Sigmoid colon (tissue), 4 donors: ENCODE data around the gene KDM5C.

Experiments used
- EP300 ChIP-seq, 4 donors: sonication (generic); formaldehyde crosslinking; IDR thresholded peaks; one replicate each; pipeline ENCODE4 v1.6.1; 2017; ENCODE audit warnings: antibody characterized with exemption in 4 of 4
- POLR2A ChIP-seq, 2 donors: fragments of 450-650 bp; IDR thresholded peaks; one replicate each; pipeline ENCODE4 v1.6.1; 2016; ENCODE audit warnings: antibody characterized with exemption in 2 of 2, mild to moderate bottlenecking in 2 of 2, moderate library complexity in 2 of 2
- TF ChIP-seq, protein P1 (sequence below), 4 experiments: fragments of 450-650 bp in 3 of 4; fragments of 200-600 bp in 1 of 4; IDR thresholded peaks; one replicate each; pipeline ENCODE4 v1.5.1; 2016 to 2019; ENCODE audit warnings: antibody characterized with exemption in 4 of 4, mild to moderate bottlenecking in 3 of 4, moderate library complexity in 2 of 4

DNA sequence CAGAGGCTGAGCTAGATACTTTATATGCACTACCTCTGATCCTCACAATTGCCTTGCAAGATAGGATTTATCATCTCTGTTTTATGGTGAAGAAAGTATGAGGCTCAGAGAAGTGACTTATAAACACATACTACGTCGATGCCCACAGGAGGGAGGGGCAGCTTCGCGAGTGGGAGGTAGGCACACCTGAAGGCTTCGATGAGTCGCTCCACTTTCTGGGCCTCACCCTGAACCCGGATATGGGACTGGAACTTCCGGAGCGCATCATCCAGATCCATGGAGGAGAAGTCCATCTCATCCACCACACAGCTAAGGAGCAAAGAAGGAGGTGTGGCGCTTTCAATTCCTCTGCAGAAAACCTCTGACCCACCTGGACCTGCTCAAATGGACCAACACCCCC lies 22.9 kb upstream of the KDM5C start:
- TF ChIP-seq, protein P1, sequence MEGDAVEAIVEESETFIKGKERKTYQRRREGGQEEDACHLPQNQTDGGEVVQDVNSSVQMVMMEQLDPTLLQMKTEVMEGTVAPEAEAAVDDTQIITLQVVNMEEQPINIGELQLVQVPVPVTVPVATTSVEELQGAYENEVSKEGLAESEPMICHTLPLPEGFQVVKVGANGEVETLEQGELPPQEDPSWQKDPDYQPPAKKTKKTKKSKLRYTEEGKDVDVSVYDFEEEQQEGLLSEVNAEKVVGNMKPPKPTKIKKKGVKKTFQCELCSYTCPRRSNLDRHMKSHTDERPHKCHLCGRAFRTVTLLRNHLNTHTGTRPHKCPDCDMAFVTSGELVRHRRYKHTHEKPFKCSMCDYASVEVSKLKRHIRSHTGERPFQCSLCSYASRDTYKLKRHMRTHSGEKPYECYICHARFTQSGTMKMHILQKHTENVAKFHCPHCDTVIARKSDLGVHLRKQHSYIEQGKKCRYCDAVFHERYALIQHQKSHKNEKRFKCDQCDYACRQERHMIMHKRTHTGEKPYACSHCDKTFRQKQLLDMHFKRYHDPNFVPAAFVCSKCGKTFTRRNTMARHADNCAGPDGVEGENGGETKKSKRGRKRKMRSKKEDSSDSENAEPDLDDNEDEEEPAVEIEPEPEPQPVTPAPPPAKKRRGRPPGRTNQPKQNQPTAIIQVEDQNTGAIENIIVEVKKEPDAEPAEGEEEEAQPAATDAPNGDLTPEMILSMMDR (IDR thresholded peaks at IDR 0.05), result no peak
- TF ChIP-seq POLR2A (IDR thresholded peaks at IDR 0.05), result no peak
- no peak for TF ChIP-seq EP300 (IDR thresholded peaks at IDR 0.05)
